GM21423 (cell line): ENCODE data around the gene ZDHHC8.

Experiments used
- ATAC-seq: cut with Tn5 transposase; IDR thresholded peaks from one replicate; pipeline ENCODE4 v1.9.1; 2021; ENCODE audit warnings: mild to moderate bottlenecking, moderate library complexity; ENCODE audit not compliant: unreplicated experiment

The ZDHHC8 gene

GRCh38 chr22:20128902-20129746 lies 2.5 kb upstream of the ZDHHC8 start:
- no peak for ATAC-seq

GRCh38 chr22:20129747-20130014 lies 1.9 kb upstream of the ZDHHC8 start:
- ATAC-seq = no peak

- ATAC-seq = no peak
Measured at GRCh38 chr22:20130319-20130718, 1.3 kb upstream of the ZDHHC8 start.

- no peak for ATAC-seq
Measured at GRCh38 chr22:20130731-20131596, 640 bp upstream of the ZDHHC8 start.

GRCh38 chr22:20131859-20132685 lies 468 bp downstream of the ZDHHC8 start:
- peak; percentile 2 for ATAC-seq

GRCh38 chr22:20132686-20133246 lies 1.2 kb downstream of the ZDHHC8 start:
- ATAC-seq = no peak

- ATAC-seq = no peak
Measured at GRCh38 chr22:20133930-20134549, 2.4 kb downstream of the ZDHHC8 start.

GRCh38 chr22:20135265-20135664 lies 3.7 kb downstream of the ZDHHC8 start:
- no peak for ATAC-seq

- no peak for ATAC-seq
Measured at GRCh38 chr22:20135806-20136602, 4.4 kb downstream of the ZDHHC8 start.

GRCh38 chr22:20136603-20136873 lies 4.9 kb downstream of the ZDHHC8 start:
- ATAC-seq = no peak

GRCh38 chr22:20137113-20137512 lies 5.5 kb downstream of the ZDHHC8 start:
- ATAC-seq = no peak

- no peak for ATAC-seq
Measured at GRCh38 chr22:20137671-20138416, 6.2 kb downstream of the ZDHHC8 start.

- ATAC-seq = no peak
Measured at GRCh38 chr22:20138417-20138738, 6.8 kb downstream of the ZDHHC8 start.

GRCh38 chr22:20138868-20139267 lies 7.3 kb downstream of the ZDHHC8 start:
- ATAC-seq = no peak

- no peak for ATAC-seq
Measured at GRCh38 chr22:20139391-20140106, 7.9 kb downstream of the ZDHHC8 start.

- ATAC-seq = no peak
Measured at GRCh38 chr22:20140107-20140445, 8.5 kb downstream of the ZDHHC8 start.

GRCh38 chr22:20140521-20140964 lies 8.9 kb downstream of the ZDHHC8 start:
- no peak for ATAC-seq

- no peak for ATAC-seq
Measured at GRCh38 chr22:20141186-20142077, 9.8 kb downstream of the ZDHHC8 start.
